NT2/D1 (cell line): ENCODE measurements around the gene C5orf24.
"Not testable (repeated sequence)": the region's sequence is repeated elsewhere in the genome, so short reads cannot be mapped to it uniquely, and the experiment has no call there.

ENCODE experiments used
- SUZ12 ChIP-seq: IDR thresholded peaks from 2 replicates; pipeline ENCODE4 v1.6.1; 2011; ENCODE audit not compliant: insufficient read length, insufficient read depth; ENCODE audit errors: extremely low read depth
- YY1 ChIP-seq: IDR thresholded peaks from 2 replicates; pipeline ENCODE4 v1.6.1; 2011; ENCODE audit not compliant: insufficient read length, insufficient read depth
- ZNF274 ChIP-seq: IDR thresholded peaks from 2 replicates; pipeline ENCODE4 v1.6.1; 2011; ENCODE audit warnings: mild to moderate bottlenecking, low read depth, low read length

DNA sequence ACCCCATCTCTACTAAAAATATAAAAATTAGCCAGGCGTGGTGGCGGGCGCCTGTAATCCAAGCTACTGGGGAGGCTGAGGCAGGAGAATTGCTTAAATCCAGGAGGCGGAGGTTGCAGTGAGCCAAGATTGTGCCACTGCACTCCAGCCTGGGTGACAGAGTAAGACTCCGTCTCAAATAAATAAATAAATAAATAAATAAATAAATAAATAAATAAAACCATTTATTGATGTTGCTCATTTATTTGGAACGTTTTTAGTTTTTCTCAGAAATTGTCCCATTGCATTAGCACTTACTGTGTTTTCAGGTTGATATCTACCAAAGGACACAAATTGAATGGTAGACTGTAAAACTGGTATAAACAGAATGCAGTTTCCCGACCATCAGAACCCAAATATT is 10.7 kb downstream of the C5orf24 start:
- TF ChIP-seq YY1, SUZ12, ZNF274: not testable (repeated sequence)
